ENCODE results near the gene ERC2.

Gene ERC2

DNA sequence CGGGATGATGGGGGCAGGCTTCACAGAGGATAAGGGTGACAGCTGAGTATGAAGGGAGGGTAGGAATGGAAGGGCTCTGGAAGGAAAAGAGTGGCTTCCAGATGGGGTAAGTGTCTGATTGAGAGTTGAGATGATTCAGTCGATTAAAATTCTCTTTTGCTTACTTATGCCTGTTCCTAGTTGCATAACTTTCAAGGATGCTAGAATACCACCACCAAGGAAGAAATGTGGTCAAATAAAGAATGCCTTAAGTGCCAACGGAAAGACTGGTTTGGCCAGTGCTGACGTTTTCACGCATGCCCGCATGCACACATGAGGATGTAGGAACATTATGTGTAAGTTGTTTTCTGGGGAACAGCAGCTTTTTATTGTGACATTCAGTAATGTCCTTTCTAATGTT, 717.7 kb downstream of the ERC2 start:
- peak; percentile 95 for DNase-seq (ENCODE audit: low read depth)
- no peak overlapping the region for H3K4me3 ChIP-seq (ENCODE audit: control insufficient read depth, low read depth, low read length)
- TF ChIP-seq, protein P1, sequence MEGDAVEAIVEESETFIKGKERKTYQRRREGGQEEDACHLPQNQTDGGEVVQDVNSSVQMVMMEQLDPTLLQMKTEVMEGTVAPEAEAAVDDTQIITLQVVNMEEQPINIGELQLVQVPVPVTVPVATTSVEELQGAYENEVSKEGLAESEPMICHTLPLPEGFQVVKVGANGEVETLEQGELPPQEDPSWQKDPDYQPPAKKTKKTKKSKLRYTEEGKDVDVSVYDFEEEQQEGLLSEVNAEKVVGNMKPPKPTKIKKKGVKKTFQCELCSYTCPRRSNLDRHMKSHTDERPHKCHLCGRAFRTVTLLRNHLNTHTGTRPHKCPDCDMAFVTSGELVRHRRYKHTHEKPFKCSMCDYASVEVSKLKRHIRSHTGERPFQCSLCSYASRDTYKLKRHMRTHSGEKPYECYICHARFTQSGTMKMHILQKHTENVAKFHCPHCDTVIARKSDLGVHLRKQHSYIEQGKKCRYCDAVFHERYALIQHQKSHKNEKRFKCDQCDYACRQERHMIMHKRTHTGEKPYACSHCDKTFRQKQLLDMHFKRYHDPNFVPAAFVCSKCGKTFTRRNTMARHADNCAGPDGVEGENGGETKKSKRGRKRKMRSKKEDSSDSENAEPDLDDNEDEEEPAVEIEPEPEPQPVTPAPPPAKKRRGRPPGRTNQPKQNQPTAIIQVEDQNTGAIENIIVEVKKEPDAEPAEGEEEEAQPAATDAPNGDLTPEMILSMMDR (IDR thresholded peaks at IDR 0.05; ENCODE audit: control insufficient read depth, insufficient read depth, low read depth, low read length, missing control alignments) = no peak

DNA sequence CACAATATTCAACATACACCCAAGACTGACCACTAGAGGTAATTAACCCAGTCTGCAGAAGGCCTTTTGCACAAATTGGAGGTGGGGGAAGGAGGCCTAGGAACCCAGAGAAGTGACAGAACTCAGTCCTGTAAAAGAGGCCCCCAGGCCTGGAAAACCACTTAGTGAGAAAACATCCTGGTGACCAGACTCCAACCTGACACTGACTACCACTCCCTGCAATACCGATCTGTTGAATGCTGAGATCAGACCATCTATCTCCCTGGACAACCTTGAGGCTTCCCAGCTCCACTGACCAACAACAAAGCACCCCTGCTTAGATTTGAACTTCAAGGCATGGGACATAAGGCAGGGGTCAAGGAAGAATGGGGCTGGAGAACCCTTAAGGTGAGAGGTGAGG, 719.2 kb downstream of the ERC2 start:
- DNase-seq (ENCODE audit: low read depth) = no peak
- TF ChIP-seq, protein P1 (IDR thresholded peaks at IDR 0.05; ENCODE audit: control insufficient read depth, insufficient read depth, low read depth, low read length, missing control alignments) = no peak
- no peak overlapping the region for H3K4me3 ChIP-seq (ENCODE audit: control insufficient read depth, low read depth, low read length)

DNA sequence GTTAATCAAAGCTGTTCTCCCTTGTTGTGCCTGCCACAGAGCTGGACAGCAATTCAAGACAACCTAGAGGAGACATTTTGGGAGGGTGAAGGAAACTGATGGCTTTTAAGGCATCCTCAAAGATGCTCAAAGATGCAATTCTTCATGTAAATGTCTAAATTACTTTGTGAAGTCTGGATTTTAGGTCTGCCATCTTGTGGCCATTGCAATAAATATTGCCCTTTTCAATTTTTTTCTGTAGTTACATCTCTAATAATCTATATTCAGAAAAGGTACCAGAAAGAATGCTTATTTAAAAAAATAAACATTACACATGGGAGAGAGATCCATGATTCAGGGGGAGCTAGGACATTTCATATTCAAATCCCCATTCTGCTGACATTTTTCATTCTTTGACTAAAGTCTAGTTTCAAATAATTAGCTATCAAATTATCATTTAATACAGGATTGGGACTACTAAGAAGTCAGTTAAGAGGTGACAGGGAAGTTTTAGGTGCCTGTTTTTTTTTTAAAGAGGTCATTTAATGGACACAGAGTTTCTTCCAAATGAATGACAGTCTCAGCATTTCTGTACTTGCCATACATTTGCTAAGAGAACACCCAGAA, 721.4 kb downstream of the ERC2 start:
- DNase-seq (ENCODE audit: low read depth) = no peak
- TF ChIP-seq, protein P1 (IDR thresholded peaks at IDR 0.05; ENCODE audit: control insufficient read depth, insufficient read depth, low read depth, low read length, missing control alignments) = peak; percentile 37
- no peak overlapping the region for H3K4me3 ChIP-seq (ENCODE audit: control insufficient read depth, low read depth, low read length)

DNA sequence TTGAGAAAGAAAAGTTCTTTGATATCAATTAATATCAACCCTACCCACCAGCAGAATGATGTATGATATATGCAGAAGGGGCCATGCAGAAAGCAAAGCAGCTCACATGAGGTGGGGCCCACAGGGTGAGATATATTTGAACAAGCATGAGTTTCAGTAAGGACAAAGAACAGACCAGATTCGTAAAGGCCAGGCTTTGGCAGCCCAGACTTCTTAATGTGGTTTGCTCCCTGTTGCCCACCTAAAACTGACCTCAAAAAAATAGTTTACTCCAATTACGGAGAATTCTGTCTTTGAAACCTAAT, 725.5 kb downstream of the ERC2 start:
- H3K4me3 ChIP-seq (ENCODE audit: control insufficient read depth, low read depth, low read length) = no peak overlapping the region
- TF ChIP-seq, protein P1 (IDR thresholded peaks at IDR 0.05; ENCODE audit: control insufficient read depth, insufficient read depth, low read depth, low read length, missing control alignments) = no peak
- DNase-seq (ENCODE audit: low read depth) = no peak

DNA sequence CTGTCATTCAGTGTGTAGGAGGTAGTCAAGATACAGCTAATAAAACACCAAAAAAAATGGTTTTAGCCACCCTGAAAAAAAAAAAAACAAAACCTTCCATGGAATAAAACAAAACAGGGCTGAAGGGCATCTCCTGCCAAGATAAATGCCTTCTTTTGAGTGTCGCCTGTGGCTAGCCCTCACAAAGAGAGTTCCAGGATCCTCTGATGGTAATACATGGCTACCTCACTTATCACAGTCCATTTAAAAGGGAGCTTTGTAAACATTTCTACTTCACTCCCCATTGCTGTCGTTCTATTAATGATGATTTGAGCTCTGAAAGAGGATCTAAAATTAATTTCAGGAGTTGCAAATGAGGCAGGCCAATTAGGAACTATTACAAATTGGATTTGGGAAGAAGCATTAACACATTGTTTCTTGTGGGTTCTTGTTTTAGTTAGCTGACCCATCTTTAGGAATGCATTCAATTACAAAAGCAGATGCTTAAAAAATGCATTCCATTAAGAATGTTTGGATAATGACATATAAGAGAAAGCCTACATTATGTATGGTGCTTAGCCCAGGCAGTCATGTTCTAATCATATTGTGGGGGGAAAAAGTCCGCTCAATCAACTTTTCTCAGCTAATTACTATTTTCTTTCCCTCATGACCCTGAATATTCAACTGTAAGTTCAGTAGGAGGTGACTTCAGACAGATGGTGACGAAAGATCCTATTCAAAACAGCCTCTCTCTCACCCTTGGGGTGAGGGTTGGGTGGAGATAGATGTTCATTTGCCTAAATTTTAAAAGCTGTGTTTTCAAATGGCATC, 726.0 kb downstream of the ERC2 start:
- TF ChIP-seq, protein P1 (IDR thresholded peaks at IDR 0.05; ENCODE audit: control insufficient read depth, insufficient read depth, low read depth, low read length, missing control alignments) = no peak
- H3K4me3 ChIP-seq (ENCODE audit: control insufficient read depth, low read depth, low read length) = no peak overlapping the region
- no peak for DNase-seq (ENCODE audit: low read depth)

DNA sequence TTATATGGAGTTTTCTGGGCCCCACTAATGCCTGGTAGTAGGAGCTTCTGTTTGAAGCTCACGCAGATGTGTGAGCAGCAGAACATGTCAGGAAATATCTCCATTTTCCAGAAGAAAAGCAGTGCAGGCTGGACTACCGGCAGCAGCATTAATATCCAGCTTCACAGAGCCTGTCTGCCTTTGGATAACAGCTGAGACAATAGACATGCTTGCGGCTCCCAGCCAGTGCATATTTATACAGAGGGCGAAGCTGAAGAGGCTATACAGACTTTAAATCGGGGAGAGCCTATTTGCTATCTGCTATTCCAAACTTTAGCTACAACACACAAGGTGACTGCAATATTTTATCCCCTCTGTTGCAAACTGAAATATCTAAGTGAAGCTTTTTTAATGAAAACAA, 731.1 kb downstream of the ERC2 start:
- DNase-seq (ENCODE audit: low read depth) = no peak
- H3K4me3 ChIP-seq (ENCODE audit: control insufficient read depth, low read depth, low read length) = no peak overlapping the region
- TF ChIP-seq, protein P1 (IDR thresholded peaks at IDR 0.05; ENCODE audit: control insufficient read depth, insufficient read depth, low read depth, low read length, missing control alignments) = no peak

Data from AG09309 (cell line).